ENCODE results near the gene NANP. TPM values are rescaled to one million over a fixed set of nuclear protein-coding genes. Genes with fewer than 3 reads are reported as not detected.

The NANP gene
- total and polyA plus RNA-seq, 10 of the 15 experiments (the other 5 are each of a cell fraction or from before 2014, with no cell fraction given): 4.2 to 6.7 (median 4.9) TPM

DNA sequence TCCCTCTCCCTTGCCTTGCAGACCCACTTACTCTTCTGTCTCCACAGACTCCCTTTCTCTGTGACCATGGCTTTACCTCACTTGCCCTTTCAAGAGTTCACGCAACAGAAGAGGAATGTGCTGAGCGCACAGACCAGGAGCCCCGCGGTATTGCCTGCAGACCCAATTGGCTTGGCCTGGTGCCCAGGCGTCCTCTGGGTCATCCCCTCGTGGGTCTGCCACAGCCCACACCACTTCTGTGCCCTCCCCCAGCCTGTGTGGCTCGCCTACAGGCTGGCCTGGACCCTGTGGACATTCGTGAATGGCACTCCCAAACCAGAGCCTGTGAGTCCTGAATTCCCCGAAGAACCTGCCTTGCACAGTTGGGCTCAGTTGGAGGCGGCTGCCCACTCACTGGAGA lies 23.2 kb downstream of the NANP start:
- Histone ChIP-seq H3K4me3 (no peak overlapping the region), H3K27me3 (replicated peaks in 1 of 2; ENCODE audit: control insufficient read depth in 2 of 2, insufficient read depth in 2 of 2, low read length in 1 of 2) (no peaks in the 10 kb centered on the region), H3K4me2 (ENCODE audit: control insufficient read depth, insufficient read depth) (no peak overlapping the region), H3K36me3 (ENCODE audit: control insufficient read depth in 2 of 2, insufficient read depth in 2 of 2, low read length in 1 of 2) (no peaks in the 10 kb centered on the region), H3K9ac (ENCODE audit: control insufficient read depth, insufficient read depth, low read length) (no peak overlapping the region), H2AFZ (ENCODE audit: control insufficient read depth, low read depth, low read length) (no peak overlapping the region), H3K9me3 (replicated peaks; ENCODE audit: control insufficient read depth, insufficient read depth, low read length) (no peaks in the 10 kb centered on the region), H3K79me2 (ENCODE audit: control insufficient read depth, insufficient read depth, low read length) (no peaks in the 10 kb centered on the region), H3K27ac (ENCODE audit: control insufficient read depth, insufficient read depth) (no peak overlapping the region), H3K4me1 (ENCODE audit: control insufficient read depth, insufficient read depth, low read length) (no peaks in the 10 kb centered on the region), H4K20me1 (ENCODE audit: control insufficient read depth, insufficient read depth) (no peaks in the 10 kb centered on the region)
- no peak for FAIRE-seq
- ChIA-PET POLR2A (no interaction called here), CTCF (no interaction called here), RAD21 (ENCODE audit: unreplicated experiment) (no interaction called here), SMC1A (ENCODE audit: uncharacterized antibody, unreplicated experiment) (no interaction called here)
- TF ChIP-seq BHLHE40 (IDR thresholded peaks at IDR 0.05; ENCODE audit: borderline replicate concordance in 1 of 2, low read depth in 2 of 2, low read length in 1 of 2) (no peak), KLF5 (IDR thresholded peaks at IDR 0.05; ENCODE audit: partially characterized antibody) (no peak), ATF7 (IDR thresholded peaks at IDR 0.05; ENCODE audit: low read depth) (no peak), KDM1A (IDR thresholded peaks at IDR 0.05; ENCODE audit: borderline replicate concordance) (no peak), SMAD1 (IDR thresholded peaks at IDR 0.05; ENCODE audit: low read depth, partially characterized antibody) (no peak), YY1 (IDR thresholded peaks at IDR 0.05; ENCODE audit: low read depth, low read length) (no peak), ZNF207 (IDR thresholded peaks at IDR 0.05; ENCODE audit: borderline replicate concordance) (no peak), CHD1 (IDR thresholded peaks at IDR 0.05; ENCODE audit: low read depth, low read length) (no peak), ZNF274 (IDR thresholded peaks at IDR 0.05; ENCODE audit: insufficient read depth, insufficient read length) (no peak), POU2F2 (IDR thresholded peaks at IDR 0.05; ENCODE audit: borderline replicate concordance, low read depth, low read length) (no peak), TARDBP (IDR thresholded peaks at IDR 0.05; ENCODE audit: borderline replicate concordance) (no peak), CBFB (IDR thresholded peaks at IDR 0.05; ENCODE audit: low read depth) (no peak), PML (IDR thresholded peaks at IDR 0.05; ENCODE audit: low read length) (no peak), NR2F1 (conservative IDR thresholded peaks at IDR 0.05) (no peak), MTA3 (IDR thresholded peaks at IDR 0.05; ENCODE audit: borderline replicate concordance, low read length) (no peak), FOS (IDR thresholded peaks at IDR 0.05; ENCODE audit: borderline replicate concordance, extremely low read depth, insufficient read length) (no peak)
- TF ChIP-seq, protein P1, sequence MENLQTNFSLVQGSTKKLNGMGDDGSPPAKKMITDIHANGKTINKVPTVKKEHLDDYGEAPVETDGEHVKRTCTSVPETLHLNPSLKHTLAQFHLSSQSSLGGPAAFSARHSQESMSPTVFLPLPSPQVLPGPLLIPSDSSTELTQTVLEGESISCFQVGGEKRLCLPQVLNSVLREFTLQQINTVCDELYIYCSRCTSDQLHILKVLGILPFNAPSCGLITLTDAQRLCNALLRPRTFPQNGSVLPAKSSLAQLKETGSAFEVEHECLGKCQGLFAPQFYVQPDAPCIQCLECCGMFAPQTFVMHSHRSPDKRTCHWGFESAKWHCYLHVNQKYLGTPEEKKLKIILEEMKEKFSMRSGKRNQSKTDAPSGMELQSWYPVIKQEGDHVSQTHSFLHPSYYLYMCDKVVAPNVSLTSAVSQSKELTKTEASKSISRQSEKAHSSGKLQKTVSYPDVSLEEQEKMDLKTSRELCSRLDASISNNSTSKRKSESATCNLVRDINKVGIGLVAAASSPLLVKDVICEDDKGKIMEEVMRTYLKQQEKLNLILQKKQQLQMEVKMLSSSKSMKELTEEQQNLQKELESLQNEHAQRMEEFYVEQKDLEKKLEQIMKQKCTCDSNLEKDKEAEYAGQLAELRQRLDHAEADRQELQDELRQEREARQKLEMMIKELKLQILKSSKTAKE (IDR thresholded peaks at IDR 0.05; ENCODE audit: low read depth, poor library complexity, severe bottlenecking): no peak
- TF ChIP-seq, protein P2, sequence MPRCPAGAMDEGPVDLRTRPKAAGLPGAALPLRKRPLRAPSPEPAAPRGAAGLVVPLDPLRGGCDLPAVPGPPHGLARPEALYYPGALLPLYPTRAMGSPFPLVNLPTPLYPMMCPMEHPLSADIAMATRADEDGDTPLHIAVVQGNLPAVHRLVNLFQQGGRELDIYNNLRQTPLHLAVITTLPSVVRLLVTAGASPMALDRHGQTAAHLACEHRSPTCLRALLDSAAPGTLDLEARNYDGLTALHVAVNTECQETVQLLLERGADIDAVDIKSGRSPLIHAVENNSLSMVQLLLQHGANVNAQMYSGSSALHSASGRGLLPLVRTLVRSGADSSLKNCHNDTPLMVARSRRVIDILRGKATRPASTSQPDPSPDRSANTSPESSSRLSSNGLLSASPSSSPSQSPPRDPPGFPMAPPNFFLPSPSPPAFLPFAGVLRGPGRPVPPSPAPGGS (IDR thresholded peaks at IDR 0.05; ENCODE audit: borderline replicate concordance, insufficient read depth, low read depth, low read length, poor library complexity, severe bottlenecking): no peak
- TF ChIP-seq, protein P3, sequence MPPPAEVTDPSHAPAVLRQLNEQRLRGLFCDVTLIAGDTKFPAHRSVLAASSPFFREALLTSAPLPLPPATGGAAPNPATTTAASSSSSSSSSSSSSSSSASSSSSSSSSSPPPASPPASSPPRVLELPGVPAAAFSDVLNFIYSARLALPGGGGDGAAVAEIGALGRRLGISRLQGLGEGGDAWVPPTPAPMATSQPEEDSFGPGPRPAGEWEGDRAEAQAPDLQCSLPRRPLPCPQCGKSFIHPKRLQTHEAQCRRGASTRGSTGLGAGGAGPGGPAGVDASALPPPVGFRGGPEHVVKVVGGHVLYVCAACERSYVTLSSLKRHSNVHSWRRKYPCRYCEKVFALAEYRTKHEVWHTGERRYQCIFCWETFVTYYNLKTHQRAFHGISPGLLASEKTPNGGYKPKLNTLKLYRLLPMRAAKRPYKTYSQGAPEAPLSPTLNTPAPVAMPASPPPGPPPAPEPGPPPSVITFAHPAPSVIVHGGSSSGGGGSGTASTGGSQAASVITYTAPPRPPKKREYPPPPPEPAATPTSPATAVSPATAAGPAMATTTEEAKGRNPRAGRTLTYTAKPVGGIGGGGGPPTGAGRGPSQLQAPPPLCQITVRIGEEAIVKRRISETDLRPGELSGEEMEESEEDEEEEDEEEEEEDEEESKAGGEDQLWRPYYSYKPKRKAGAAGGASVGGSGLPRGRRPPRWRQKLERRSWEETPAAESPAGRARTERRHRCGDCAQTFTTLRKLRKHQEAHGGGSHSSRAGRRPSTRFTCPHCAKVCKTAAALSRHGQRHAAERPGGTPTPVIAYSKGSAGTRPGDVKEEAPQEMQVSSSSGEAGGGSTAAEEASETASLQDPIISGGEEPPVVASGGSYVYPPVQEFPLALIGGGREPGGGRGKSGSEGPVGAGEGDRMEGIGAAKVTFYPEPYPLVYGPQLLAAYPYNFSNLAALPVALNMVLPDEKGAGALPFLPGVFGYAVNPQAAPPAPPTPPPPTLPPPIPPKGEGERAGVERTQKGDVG (CRISPR knock-in tag; IDR thresholded peaks at IDR 0.05): no peak
- 53% methylated on average over 10 of the region's 10 CpGs for WGBS (ENCODE audit: insufficient coverage, insufficient replicate concordance, low lambda C conversion rate, missing lambda C conversion rate)
- no peak for ATAC-seq
- BruUV-seq (replicated peaks): no TSS peak
- DNase-seq (ENCODE audit: low read depth, low spot score): no peak
- intact Hi-C loops (cut with micrococcal nuclease; ENCODE audit: unreplicated experiment) (no loop called here), in situ Hi-C loops (cut with MboI) (loop anchor here (25.0 kb wide), 1 partner anchor 562 kb away; no protein-coding TSS in a partner anchor)

Measured in GM12878 (cell line).